ENCODE data around the gene C1QTNF6.

- TF ChIP-seq CTCF (IDR thresholded peaks at IDR 0.05; ENCODE audit: poor library complexity, severe bottlenecking) (no peak), MXI1 (conservative IDR thresholded peaks at IDR 0.05; ENCODE audit: poor library complexity, severe bottlenecking) (no peak), TAF1 (IDR thresholded peaks at IDR 0.05; ENCODE audit: low read depth) (no peak)
Observed at GRCh38 chr22:37150701-37151100, 37.3 kb downstream of the C1QTNF6 start.

Data from neural cell (in vitro differentiated cells).